ENCODE results near the gene IVNS1ABP.

GRCh38 chr1:185343306-185343705, 26.3 kb upstream of the IVNS1ABP start:
- TF ChIP-seq, protein P1, sequence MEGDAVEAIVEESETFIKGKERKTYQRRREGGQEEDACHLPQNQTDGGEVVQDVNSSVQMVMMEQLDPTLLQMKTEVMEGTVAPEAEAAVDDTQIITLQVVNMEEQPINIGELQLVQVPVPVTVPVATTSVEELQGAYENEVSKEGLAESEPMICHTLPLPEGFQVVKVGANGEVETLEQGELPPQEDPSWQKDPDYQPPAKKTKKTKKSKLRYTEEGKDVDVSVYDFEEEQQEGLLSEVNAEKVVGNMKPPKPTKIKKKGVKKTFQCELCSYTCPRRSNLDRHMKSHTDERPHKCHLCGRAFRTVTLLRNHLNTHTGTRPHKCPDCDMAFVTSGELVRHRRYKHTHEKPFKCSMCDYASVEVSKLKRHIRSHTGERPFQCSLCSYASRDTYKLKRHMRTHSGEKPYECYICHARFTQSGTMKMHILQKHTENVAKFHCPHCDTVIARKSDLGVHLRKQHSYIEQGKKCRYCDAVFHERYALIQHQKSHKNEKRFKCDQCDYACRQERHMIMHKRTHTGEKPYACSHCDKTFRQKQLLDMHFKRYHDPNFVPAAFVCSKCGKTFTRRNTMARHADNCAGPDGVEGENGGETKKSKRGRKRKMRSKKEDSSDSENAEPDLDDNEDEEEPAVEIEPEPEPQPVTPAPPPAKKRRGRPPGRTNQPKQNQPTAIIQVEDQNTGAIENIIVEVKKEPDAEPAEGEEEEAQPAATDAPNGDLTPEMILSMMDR (IDR thresholded peaks at IDR 0.05; ENCODE audit: poor library complexity) = no peak
- TF ChIP-seq EZH2 (IDR thresholded peaks at IDR 0.05; ENCODE audit: borderline replicate concordance) = no peak

All from hepatocyte (in vitro differentiated cells).